GM12873 (cell line): ENCODE measurements around the gene SOCS1.
A peak's percentile ranks its signal among the peaks of the same experiment; 100 is the strongest.

Experiments
- CTCF ChIP-seq: IDR thresholded peaks from 2 replicates; pipeline ENCODE4 v1.5.1; 2012; ENCODE audit warnings: low read depth, mild to moderate bottlenecking, moderate library complexity, low read length, control low read depth; ENCODE audit not compliant: insufficient read depth; ENCODE audit errors: missing control alignments

SOCS1 gene

GRCh38 chr16:11234884-11235702 is 20.9 kb downstream of the SOCS1 start:
- no peak for TF ChIP-seq CTCF

GRCh38 chr16:11233727-11234376 is 22.2 kb downstream of the SOCS1 start:
- TF ChIP-seq CTCF, result peak; percentile 22

GRCh38 chr16:11232852-11233726 is 22.9 kb downstream of the SOCS1 start:
- TF ChIP-seq CTCF, result no peak

- no peak for TF ChIP-seq CTCF
Measured at GRCh38 chr16:11232302-11232851, 23.6 kb downstream of the SOCS1 start.

GRCh38 chr16:11231367-11231970 is 24.5 kb downstream of the SOCS1 start:
- TF ChIP-seq CTCF, result no peak

GRCh38 chr16:11229906-11230305 is 26.1 kb downstream of the SOCS1 start:
- no peak for TF ChIP-seq CTCF
